ENCODE results near the gene HEATR1.

GRCh38 chr1:236602171-236602570, 2.1 kb downstream of the HEATR1 start:
- TF ChIP-seq CTCF (IDR thresholded peaks at IDR 0.05; ENCODE audit: low read depth, low read length, missing input control) (no peak), RAD21 (IDR thresholded peaks at IDR 0.05) (no peak), YY1 (IDR thresholded peaks at IDR 0.05) (no peak), SP1 (IDR thresholded peaks at IDR 0.05) (no peak), GABPA (IDR thresholded peaks at IDR 0.05 in 1 of 2, conservative IDR thresholded peaks at IDR 0.05 in 1 of 2) (no peak), ZBTB33 (IDR thresholded peaks at IDR 0.05) (no peak), ATF3 (IDR thresholded peaks at IDR 0.05) (no peak), HNF4A (conservative IDR thresholded peaks at IDR 0.05) (no peak)
- TF ChIP-seq, protein P1, sequence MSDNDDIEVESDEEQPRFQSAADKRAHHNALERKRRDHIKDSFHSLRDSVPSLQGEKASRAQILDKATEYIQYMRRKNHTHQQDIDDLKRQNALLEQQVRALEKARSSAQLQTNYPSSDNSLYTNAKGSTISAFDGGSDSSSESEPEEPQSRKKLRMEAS (IDR thresholded peaks at IDR 0.05) = no peak
- TF ChIP-seq, protein P2, sequence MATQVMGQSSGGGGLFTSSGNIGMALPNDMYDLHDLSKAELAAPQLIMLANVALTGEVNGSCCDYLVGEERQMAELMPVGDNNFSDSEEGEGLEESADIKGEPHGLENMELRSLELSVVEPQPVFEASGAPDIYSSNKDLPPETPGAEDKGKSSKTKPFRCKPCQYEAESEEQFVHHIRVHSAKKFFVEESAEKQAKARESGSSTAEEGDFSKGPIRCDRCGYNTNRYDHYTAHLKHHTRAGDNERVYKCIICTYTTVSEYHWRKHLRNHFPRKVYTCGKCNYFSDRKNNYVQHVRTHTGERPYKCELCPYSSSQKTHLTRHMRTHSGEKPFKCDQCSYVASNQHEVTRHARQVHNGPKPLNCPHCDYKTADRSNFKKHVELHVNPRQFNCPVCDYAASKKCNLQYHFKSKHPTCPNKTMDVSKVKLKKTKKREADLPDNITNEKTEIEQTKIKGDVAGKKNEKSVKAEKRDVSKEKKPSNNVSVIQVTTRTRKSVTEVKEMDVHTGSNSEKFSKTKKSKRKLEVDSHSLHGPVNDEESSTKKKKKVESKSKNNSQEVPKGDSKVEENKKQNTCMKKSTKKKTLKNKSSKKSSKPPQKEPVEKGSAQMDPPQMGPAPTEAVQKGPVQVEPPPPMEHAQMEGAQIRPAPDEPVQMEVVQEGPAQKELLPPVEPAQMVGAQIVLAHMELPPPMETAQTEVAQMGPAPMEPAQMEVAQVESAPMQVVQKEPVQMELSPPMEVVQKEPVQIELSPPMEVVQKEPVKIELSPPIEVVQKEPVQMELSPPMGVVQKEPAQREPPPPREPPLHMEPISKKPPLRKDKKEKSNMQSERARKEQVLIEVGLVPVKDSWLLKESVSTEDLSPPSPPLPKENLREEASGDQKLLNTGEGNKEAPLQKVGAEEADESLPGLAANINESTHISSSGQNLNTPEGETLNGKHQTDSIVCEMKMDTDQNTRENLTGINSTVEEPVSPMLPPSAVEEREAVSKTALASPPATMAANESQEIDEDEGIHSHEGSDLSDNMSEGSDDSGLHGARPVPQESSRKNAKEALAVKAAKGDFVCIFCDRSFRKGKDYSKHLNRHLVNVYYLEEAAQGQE (IDR thresholded peaks at IDR 0.05) = no peak

All from liver (tissue), 3 donors.